Thyroid gland (tissue), 4 donors: Measurements from ENCODE around the gene FSTL4.

Experiments
- CTCF ChIP-seq, 6 experiments: fragments of 200-600 bp in 3 of 6; fragments of 450-650 bp in 3 of 6; sonication (generic) in 3 of 6; IDR thresholded peaks; one replicate each; pipeline ENCODE4 v1.5.1; 2016 to 2019; ENCODE audit warnings: antibody characterized with exemption in 6 of 6, mild to moderate bottlenecking in 2 of 6, inconsistent platforms in 1 of 6, moderate library complexity in 1 of 6
- POLR2A ChIP-seq, 2 donors: fragments of 450-650 bp; IDR thresholded peaks; one replicate each; pipeline ENCODE4 v1.6.1; 2017; ENCODE audit warnings: antibody characterized with exemption in 2 of 2, mild to moderate bottlenecking in 2 of 2, moderate library complexity in 1 of 2

DNA sequence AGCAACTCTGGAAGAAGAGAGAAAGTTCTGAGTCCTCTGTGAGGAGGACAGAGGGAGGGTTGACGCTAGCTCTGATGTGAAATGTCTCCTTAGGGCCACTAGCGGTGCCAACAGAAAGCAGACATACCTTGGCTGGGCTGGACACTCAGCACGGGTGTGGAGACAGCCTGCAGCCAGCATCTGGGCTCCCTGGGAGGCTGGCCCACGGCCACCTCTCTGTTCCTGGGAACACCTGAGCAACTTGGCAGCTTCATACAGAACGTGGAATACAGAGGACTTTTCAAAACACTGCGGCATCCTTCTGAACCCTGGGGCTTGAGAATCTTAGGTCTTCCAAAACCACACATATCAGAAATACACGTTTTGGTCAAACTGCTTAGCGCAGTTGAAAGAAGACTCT is 269.1 kb downstream of the FSTL4 start:
- TF ChIP-seq POLR2A (IDR thresholded peaks at IDR 0.05) (no peak), CTCF (IDR thresholded peaks at IDR 0.05) (no peak)
